GM18498 (cell line): ENCODE measurements around the gene NRCAM.

Experiments
- ATAC-seq: cut with Tn5 transposase; IDR thresholded peaks from one replicate; pipeline ENCODE4 v1.9.1; 2021; ENCODE audit warnings: mild to moderate bottlenecking, moderate library complexity; ENCODE audit not compliant: unreplicated experiment

NRCAM gene

DNA sequence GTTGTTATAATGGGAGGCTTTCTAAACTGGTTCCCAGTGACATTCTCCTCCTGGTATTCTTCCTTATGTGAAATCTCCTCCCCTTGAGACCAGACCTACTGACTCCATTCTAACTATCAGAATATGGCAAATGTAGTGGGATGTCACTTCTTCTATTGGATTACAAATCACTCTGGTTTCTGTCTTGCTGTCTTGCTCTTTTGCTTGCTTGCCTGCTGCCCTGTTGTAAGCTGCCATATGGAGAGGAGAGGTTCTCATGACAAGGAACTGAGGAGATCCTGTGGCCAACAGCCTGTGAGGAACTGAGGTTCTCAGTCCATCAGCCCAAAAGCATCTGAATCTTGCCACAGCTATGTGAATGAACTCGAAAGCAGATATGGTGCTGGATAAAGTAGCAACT is 4.7 kb upstream of the NRCAM start:
- ATAC-seq = no peak

DNA sequence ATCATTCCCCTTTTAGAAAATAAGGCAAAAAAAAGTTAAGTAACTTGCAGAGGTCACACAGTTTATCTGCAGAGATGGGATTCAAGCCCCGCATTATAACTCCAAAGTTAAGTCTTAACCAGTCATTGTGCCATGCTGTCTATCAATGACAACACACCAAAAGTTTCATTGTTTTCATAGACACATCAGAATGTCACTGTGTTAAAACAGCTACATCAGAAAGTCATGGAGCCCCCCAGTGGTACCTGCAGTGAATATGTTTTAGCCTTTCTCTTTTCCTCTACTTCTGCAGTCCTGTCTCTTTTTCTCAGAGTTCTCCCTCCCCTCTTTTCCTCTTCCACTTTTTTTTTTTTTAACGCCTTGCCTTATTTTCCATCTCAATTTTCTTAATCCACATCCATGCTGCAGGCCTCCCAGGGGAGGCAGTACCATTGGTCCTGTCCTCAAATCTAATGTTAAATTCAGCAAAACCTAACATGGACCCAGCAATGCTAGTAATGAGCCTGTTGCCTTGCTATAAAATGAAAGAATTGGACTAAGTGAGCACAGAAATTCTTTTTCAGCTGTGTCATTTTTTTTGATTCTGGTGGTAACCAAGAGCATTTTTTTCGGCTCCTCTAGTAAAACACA is 3.8 kb upstream of the NRCAM start:
- peak; percentile 39 for ATAC-seq

DNA sequence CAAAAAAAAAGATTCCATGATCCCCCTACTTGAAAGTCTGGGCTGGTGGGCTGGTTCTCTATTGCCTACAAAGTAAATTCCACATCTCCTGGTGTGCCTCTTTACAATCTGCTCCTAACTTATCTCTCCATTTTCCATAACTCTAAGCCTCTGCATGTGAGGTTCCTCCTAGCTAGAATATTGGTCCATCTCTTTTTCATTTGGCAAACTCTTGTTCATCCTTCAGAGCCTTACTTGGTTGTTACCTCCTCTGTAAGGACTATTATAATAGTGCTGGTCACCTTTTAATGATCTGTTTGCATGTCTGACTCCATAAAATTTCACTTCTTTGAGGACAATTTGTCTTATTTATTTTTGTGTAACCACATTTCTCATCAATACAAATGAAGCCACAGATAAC is 1.6 kb upstream of the NRCAM start:
- no peak for ATAC-seq

GRCh38 chr7:108456845-108457540 is 757 bp upstream of the NRCAM start:
- ATAC-seq = no peak

DNA sequence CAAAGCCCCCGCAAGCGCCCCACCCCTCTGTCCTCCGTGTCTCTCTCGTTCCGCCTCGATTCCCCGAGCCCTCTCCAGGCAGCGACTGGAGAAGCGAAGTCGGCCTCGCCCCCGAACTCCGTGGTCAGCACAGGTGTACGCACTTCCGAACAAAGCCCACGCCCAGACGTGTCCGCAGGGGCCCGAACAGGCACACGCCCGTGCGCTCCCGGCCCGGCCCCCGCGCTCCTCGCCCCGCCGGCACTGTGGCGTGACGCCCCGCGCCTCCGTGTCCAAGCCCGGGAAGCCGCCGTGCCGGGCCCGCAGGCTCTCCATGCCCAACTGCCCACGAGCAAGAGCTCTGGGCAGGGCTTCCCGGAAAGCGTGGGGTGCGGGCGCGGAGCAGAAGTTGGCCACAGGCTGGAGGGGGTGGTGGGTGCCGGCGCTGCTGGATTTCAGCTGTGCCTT is 662 bp downstream of the NRCAM start:
- peak; percentile 38 for ATAC-seq

- no peak for ATAC-seq
Measured at GRCh38 chr7:108454674-108455550, 1.3 kb downstream of the NRCAM start.

GRCh38 chr7:108454317-108454673 is 1.9 kb downstream of the NRCAM start:
- ATAC-seq = no peak

DNA sequence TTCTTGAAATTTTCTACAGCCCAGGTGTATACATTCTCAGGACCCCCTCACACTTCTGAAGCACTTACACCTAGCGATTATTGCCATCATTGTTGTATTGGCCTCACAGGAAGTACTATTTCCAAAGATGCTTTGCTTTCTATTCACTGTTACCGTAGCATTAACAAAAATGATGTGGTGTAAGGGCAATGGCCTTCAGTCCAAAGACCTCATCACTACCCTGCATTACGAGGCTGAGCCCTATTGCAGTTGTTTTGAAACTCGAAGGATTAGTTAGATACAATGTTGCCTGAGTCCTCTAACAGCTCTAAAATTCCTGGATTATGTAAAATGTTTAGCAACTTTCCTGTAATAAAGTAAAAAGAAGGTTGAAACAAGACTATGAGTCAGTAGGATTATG is 2.9 kb downstream of the NRCAM start:
- ATAC-seq = no peak

GRCh38 chr7:108452707-108453106 is 3.5 kb downstream of the NRCAM start:
- ATAC-seq = peak; percentile 38

- ATAC-seq = no peak
Measured at GRCh38 chr7:108451296-108451848, 4.9 kb downstream of the NRCAM start.

DNA sequence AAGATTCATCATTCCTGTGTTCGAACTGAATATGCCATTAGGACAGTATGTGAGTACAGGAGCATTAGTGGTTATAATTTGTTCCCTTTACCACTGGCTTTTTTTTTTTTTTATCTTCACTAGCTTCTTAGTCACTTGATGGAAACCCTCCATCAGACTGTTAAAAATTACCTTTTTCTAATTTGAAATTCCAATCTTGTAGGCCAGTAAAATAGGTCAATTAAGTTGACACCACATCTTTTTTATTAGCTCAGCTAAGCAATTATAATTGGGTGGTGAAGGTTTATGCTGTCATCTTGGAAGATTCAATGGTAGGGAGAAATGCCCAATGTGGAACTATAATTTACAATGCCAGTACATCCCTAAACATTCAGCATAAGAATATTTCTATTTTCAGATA is 6.1 kb downstream of the NRCAM start:
- ATAC-seq = no peak

GRCh38 chr7:108449521-108449920 is 6.7 kb downstream of the NRCAM start:
- ATAC-seq = no peak

DNA sequence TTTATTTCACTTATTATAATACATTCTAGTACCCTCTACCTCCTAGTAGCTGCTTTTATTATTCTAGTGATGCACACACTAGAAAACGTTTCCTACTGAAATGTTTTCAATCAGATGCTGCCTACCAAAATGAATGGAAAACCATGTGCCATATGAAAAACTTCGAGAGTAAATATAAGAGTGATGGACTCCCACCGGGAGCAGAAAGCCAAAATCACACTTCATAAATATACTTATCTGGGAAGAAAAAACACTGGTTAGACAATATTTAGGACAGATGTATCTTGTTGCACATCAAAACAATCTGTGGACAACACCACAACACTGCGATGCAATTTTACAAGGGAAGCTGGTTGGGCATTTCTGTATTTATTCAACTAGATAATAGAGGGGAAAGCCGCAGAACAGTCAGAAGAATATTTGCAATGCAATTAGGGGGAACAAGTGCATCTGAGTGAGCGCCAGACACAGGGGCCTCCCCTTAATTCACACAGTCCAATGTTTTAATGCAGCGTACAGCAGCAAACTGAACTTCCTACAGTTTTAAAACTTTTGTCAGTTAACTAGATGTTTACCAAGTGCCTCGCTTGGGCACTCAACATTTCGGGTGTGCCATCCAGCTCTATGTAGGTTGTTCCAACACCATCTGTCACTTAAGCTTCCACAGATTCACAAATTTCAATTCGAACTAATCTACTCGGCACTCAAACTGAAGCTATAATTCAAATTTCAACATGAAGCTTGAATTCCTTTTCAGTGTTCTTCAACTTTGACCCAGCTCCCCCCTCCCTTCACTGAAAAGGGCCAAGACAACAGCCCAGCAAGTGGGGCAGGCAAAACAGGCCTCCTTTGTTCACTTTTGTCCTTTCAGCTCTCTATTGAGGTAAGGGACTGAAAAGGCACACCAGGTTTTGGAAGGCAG is 7.4 kb downstream of the NRCAM start:
- no peak for ATAC-seq

DNA sequence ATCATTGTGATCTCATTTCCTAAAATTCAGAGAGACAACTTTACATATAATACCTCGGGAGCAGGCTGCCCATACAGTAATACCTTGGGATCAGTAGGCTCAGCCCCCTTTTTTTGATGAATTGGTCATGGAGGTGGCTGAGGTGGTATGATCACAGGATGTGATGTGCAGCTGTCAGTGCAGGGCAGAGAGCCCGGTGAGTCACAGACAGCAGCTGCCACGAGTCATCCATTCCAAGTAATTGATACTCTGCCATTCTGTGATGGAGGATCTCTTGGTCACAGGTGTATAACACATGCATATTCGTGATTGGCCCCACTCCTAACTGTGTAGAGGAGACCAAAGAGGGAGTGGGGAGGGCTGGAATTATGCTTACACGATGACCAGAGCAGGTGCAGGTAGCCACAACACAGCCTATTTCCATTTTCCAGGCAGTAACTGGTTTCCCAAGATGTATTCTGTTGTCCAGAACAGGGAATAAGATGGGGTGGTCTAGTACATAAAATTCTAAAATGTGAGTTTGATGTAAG is 14.1 kb downstream of the NRCAM start:
- no peak for ATAC-seq

GRCh38 chr7:108441392-108441955 is 14.8 kb downstream of the NRCAM start:
- no peak for ATAC-seq

DNA sequence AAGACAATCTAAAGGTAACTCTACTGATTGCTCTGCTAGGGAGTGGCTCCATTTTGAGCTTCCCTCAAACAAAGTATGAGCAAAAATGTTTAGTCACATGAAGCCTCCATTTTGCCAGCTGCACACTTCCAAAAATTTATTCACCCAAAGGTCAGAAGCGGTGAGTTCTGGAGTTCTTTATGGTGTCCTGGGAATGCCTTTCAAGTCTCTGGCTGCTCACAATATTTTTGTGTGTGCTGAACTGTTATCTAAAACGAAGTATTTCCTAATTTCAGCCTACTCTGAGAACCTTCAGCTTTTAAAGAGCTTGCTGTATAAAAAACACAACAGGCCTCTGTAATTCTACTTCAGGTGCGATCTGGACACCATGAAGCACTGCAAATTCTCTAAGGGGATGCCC is 15.6 kb downstream of the NRCAM start:
- ATAC-seq = no peak

DNA sequence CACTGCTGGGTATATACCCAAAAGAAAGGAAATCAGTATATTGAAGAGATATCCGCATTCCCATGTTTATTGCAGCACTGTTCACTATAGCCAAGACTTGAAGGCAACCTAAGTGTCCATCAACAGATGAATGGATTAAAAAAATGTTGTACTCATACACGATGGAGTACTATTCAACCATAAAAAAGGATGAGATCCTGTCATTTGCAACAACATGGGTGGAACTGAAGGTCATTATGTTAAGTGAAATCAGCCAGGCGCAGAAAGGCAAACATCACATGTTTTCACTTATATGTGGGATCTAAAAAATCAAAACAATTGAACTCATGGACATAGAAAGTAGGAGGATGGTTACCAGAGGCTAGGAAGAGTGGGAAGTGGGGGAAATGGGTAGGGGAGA is 19.3 kb downstream of the NRCAM start:
- no peak for ATAC-seq

- no peak for ATAC-seq
Measured at GRCh38 chr7:108434010-108434409, 22.2 kb downstream of the NRCAM start.

DNA sequence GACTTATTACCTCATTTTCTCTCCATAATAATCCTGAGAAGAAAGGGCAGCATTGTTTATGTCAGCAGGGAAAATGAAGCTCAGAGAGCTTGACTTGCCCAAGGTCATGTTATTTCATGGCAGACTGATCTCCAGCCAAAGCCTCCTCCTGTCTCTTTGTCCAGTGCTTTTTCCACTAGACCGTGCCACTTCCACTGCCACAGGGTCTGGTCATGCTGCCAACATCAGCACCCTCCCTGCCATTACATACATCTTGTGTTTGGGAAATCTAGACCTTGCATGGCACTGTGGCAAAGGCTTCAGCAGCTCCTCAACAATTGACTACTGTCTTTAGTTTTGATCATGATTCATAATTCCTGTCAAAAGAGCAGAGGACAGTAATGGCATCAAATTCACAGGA is 25.1 kb downstream of the NRCAM start:
- ATAC-seq = no peak

DNA sequence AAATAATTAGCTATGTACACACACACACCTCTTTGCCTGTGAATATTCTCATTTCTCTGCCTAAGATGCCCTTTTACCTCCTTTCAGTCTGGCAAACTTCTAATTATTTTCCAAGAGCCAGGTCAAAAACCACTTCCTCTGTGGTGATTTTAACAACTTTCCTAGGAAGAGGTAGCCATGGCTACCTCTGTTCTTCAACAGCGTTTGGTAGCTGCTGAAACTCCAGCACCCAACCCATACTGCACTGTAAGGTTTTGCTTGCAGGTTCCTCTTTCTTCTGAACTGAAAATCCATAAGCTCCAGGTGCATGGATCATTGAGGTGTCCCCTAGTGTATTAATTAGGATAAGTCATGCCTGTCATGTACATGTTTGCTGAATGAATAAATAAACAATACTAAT is 25.6 kb downstream of the NRCAM start:
- ATAC-seq = no peak
